PFSK-1 (cell line): ENCODE results near the gene TERB1.

Experiments
- POLR2AphosphoS5 ChIP-seq: IDR thresholded peaks from 2 replicates; pipeline ENCODE4 v1.6.1; 2012; ENCODE audit warnings: low read depth, mild to moderate bottlenecking, control low read depth, low read length, moderate library complexity
- TAF1 ChIP-seq: IDR thresholded peaks from 2 replicates; pipeline ENCODE4 v1.6.1; 2012; ENCODE audit warnings: low read length, control low read depth, borderline replicate concordance; ENCODE audit not compliant: insufficient read depth
- TF ChIP-seq, protein P1 (sequence below), 2 experiments: IDR thresholded peaks; 2 replicates each; pipeline versions ENCODE4 v1.6.1 to v1.8.0; 2011 to 2012; ENCODE audit warnings: low read depth in 2 of 2, low read length in 2 of 2, control low read depth in 1 of 2, inconsistent platforms in 1 of 2, mild to moderate bottlenecking in 1 of 2, moderate library complexity in 1 of 2; ENCODE audit not compliant: insufficient read depth in 1 of 2

DNA sequence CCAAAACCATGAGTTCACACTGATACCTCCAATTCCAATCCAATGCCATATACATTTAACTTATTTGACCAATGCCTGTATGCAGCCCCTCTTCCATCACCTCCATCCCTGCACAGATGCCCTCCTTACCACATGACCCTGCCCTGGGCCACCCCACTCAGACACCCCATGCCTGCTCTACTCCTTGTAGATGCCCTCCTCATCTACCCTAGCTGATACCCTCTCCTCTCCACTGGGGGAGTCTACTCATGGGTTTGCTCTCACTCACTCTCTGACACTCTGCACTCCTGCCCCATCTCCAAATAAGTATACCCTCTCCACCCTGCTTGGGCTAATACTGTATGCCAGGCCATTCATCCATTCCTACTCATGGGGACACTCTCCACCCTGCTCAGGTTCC lies 88.9 kb downstream of the TERB1 start:
- TF ChIP-seq POLR2AphosphoS5 (no peak), TAF1 (no peak)
- TF ChIP-seq, protein P1, sequence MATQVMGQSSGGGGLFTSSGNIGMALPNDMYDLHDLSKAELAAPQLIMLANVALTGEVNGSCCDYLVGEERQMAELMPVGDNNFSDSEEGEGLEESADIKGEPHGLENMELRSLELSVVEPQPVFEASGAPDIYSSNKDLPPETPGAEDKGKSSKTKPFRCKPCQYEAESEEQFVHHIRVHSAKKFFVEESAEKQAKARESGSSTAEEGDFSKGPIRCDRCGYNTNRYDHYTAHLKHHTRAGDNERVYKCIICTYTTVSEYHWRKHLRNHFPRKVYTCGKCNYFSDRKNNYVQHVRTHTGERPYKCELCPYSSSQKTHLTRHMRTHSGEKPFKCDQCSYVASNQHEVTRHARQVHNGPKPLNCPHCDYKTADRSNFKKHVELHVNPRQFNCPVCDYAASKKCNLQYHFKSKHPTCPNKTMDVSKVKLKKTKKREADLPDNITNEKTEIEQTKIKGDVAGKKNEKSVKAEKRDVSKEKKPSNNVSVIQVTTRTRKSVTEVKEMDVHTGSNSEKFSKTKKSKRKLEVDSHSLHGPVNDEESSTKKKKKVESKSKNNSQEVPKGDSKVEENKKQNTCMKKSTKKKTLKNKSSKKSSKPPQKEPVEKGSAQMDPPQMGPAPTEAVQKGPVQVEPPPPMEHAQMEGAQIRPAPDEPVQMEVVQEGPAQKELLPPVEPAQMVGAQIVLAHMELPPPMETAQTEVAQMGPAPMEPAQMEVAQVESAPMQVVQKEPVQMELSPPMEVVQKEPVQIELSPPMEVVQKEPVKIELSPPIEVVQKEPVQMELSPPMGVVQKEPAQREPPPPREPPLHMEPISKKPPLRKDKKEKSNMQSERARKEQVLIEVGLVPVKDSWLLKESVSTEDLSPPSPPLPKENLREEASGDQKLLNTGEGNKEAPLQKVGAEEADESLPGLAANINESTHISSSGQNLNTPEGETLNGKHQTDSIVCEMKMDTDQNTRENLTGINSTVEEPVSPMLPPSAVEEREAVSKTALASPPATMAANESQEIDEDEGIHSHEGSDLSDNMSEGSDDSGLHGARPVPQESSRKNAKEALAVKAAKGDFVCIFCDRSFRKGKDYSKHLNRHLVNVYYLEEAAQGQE (IDR thresholded peaks at IDR 0.05; ENCODE audit: insufficient read depth in 1 of 2, low read depth in 2 of 2, low read length in 2 of 2), result no peak
